SK-N-SH treated with all-trans-retinoic acid at 6 μM for 48 hours (cell line): ENCODE data around the gene KLF13.

ENCODE experiments used
- ATAC-seq: fragments of 200-7000 bp; cut with Tn5 transposase; 3 replicates; pipeline ENCODE4 v1.9.1; 2020; ENCODE audit warnings: mild to moderate bottlenecking, moderate library complexity
- BACH2 ChIP-seq: fragments of 250-450 bp; sonication (Bioruptor Pico); IDR thresholded peaks from 2 replicates; pipeline ENCODE4 v1.9.0; 2021; ENCODE audit warnings: mild to moderate bottlenecking, borderline replicate concordance
- CSDC2 ChIP-seq: fragments of 250-450 bp; sonication (Bioruptor Pico); IDR thresholded peaks from 2 replicates; pipeline ENCODE4 v1.5.0; 2020; ENCODE audit warnings: mild to moderate bottlenecking, moderate library complexity
- ESRRG ChIP-seq: fragments of 250-450 bp; sonication (Bioruptor Pico); IDR thresholded peaks from 2 replicates; pipeline ENCODE4 v1.6.1; 2021; ENCODE audit warnings: mild to moderate bottlenecking
- GLIS3 ChIP-seq: fragments of 250-450 bp; sonication (Bioruptor Pico); IDR thresholded peaks from 2 replicates; pipeline ENCODE4 v1.5.0; 2020; ENCODE audit warnings: mild to moderate bottlenecking, moderate library complexity
- ISL1 ChIP-seq: fragments of 250-450 bp; sonication (Bioruptor Pico); IDR thresholded peaks from 2 replicates; pipeline ENCODE4 v2.1.2; 2022; ENCODE audit warnings: mild to moderate bottlenecking, moderate library complexity
- OSR1 ChIP-seq: fragments of 250-450 bp; sonication (Bioruptor Pico); IDR thresholded peaks from 2 replicates; pipeline ENCODE4 v1.8.0; 2022; ENCODE audit warnings: moderate library complexity, mild to moderate bottlenecking, inconsistent platforms
- POU6F1 ChIP-seq: fragments of 250-450 bp; sonication (Bioruptor Pico); IDR thresholded peaks from 2 replicates; pipeline ENCODE4 v1.8.0; 2021; ENCODE audit warnings: low read depth, mild to moderate bottlenecking, moderate library complexity, borderline replicate concordance
- PPARA ChIP-seq: fragments of 250-450 bp; sonication (Bioruptor Pico); IDR thresholded peaks from 2 replicates; pipeline ENCODE4 v1.5.0; 2020; ENCODE audit warnings: mild to moderate bottlenecking, borderline replicate concordance
- RARB ChIP-seq: fragments of 250-450 bp; sonication (Bioruptor Pico); IDR thresholded peaks from 2 replicates; pipeline ENCODE4 v1.8.0; 2021; ENCODE audit warnings: mild to moderate bottlenecking, moderate library complexity
- SNAI2 ChIP-seq: fragments of 250-450 bp; sonication (Bioruptor Pico); IDR thresholded peaks from 2 replicates; pipeline ENCODE4 v1.5.0; 2020; ENCODE audit warnings: mild to moderate bottlenecking, moderate library complexity
- TCF4 ChIP-seq: fragments of 250-450 bp; sonication (Bioruptor Pico); IDR thresholded peaks from 2 replicates; pipeline ENCODE4 v1.8.0; 2021; ENCODE audit warnings: mild to moderate bottlenecking, moderate library complexity, borderline replicate concordance
- TOX ChIP-seq: fragments of 250-450 bp; sonication (Bioruptor Pico); IDR thresholded peaks from 2 replicates; pipeline ENCODE4 v1.8.0; 2021; ENCODE audit warnings: mild to moderate bottlenecking, moderate library complexity, borderline replicate concordance
- TSHZ2 ChIP-seq: fragments of 250-450 bp; sonication (Bioruptor Pico); IDR thresholded peaks from 2 replicates; pipeline ENCODE4 v1.5.0; 2020; ENCODE audit warnings: mild to moderate bottlenecking, moderate library complexity
- ZC3H10 ChIP-seq: fragments of 250-450 bp; sonication (Bioruptor Pico); IDR thresholded peaks from 2 replicates; pipeline ENCODE4 v1.5.1; 2021; ENCODE audit warnings: mild to moderate bottlenecking, moderate library complexity
- ZFP3 ChIP-seq: fragments of 250-450 bp; sonication (Bioruptor Pico); IDR thresholded peaks from 2 replicates; pipeline ENCODE4 v1.5.0; 2020; ENCODE audit warnings: mild to moderate bottlenecking, moderate library complexity
- ZFP30 ChIP-seq: fragments of 450-650 bp; formaldehyde crosslinking; IDR thresholded peaks from 2 replicates; pipeline ENCODE4 v1.5.0; 2022; ENCODE audit warnings: mild to moderate bottlenecking, moderate library complexity
- ZNF565 ChIP-seq: fragments of 450-650 bp; formaldehyde crosslinking; conservative IDR thresholded peaks from 2 replicates; pipeline ENCODE4 v1.5.0; 2020; ENCODE audit warnings: low read depth, mild to moderate bottlenecking, moderate library complexity
- ZNF70 ChIP-seq: fragments of 450-650 bp; formaldehyde crosslinking; IDR thresholded peaks from 2 replicates; pipeline ENCODE4 v1.5.0; 2020; ENCODE audit warnings: mild to moderate bottlenecking, moderate library complexity
- ZNF8 ChIP-seq: fragments of 450-650 bp; formaldehyde crosslinking; IDR thresholded peaks from 2 replicates; pipeline ENCODE4 v1.5.0; 2020; ENCODE audit warnings: mild to moderate bottlenecking, moderate library complexity
- TF ChIP-seq, protein P1 (sequence below): fragments of 250-450 bp; sonication (Bioruptor Pico); IDR thresholded peaks from 2 replicates; pipeline ENCODE4 v1.8.0; 2020; ENCODE audit warnings: mild to moderate bottlenecking, moderate library complexity, borderline replicate concordance
- TF ChIP-seq, protein P2 (sequence below): fragments of 250-450 bp; sonication (Bioruptor Pico); IDR thresholded peaks from 2 replicates; pipeline ENCODE4 v1.5.1; 2021; ENCODE audit warnings: mild to moderate bottlenecking, moderate library complexity

Gene KLF13

GRCh38 chr15:31320022-31320421 lies 6.6 kb upstream of the KLF13 start (continued):
- TF ChIP-seq, protein P1, sequence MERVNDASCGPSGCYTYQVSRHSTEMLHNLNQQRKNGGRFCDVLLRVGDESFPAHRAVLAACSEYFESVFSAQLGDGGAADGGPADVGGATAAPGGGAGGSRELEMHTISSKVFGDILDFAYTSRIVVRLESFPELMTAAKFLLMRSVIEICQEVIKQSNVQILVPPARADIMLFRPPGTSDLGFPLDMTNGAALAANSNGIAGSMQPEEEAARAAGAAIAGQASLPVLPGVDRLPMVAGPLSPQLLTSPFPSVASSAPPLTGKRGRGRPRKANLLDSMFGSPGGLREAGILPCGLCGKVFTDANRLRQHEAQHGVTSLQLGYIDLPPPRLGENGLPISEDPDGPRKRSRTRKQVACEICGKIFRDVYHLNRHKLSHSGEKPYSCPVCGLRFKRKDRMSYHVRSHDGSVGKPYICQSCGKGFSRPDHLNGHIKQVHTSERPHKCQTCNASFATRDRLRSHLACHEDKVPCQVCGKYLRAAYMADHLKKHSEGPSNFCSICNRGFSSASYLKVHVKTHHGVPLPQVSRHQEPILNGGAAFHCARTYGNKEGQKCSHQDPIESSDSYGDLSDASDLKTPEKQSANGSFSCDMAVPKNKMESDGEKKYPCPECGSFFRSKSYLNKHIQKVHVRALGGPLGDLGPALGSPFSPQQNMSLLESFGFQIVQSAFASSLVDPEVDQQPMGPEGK (CRISPR knock-in tag), result no peak
- TF ChIP-seq ZFP3 (CRISPR knock-in tag) (no peak), ISL1 (CRISPR knock-in tag) (no peak), ZFP30 (CRISPR knock-in tag) (no peak), GLIS3 (CRISPR knock-in tag) (no peak)
- TF ChIP-seq, all 23 proteins: peak for 0

GRCh38 chr15:31321418-31321817 lies 5.2 kb upstream of the KLF13 start:
- no peak for ATAC-seq
- no peak for TF ChIP-seq ESRRG (CRISPR knock-in tag)
- TF ChIP-seq ISL1 (CRISPR knock-in tag), result no peak
- TF ChIP-seq TCF4 (CRISPR knock-in tag), result no peak
- TF ChIP-seq SNAI2, result no peak
- no peak for TF ChIP-seq RARB (CRISPR knock-in tag)
- TF ChIP-seq CSDC2 (CRISPR knock-in tag), result no peak
- no peak for TF ChIP-seq PPARA (CRISPR knock-in tag)
- TF ChIP-seq ZNF565, result no peak

- no peak for ATAC-seq
- no peak for TF ChIP-seq PPARA (CRISPR knock-in tag)
- TF ChIP-seq, all 23 proteins: peak for 0
Measured at GRCh38 chr15:31322504-31322903, 4.1 kb upstream of the KLF13 start.

DNA sequence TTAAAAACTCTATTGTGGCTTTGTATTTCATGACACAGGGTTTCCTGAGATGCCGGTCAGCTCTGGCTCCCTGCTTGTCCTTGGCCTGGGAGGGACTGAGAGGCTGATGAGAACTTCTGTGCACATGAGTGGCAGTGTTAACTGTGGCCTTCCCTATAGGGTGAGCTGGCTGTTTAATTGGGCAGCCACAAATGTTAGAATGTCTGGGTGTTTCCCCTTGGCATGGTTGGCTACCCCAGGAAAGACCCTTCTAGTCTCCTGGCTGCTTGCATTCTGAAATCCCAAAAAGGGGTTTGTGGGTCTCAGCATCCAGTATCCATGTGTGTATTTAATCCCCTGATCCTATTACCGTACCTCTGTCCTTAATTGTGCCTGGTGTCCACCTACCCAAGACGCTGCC lies 3.0 kb upstream of the KLF13 start:
- TF ChIP-seq RARB (CRISPR knock-in tag) (no peak), OSR1 (no peak), TCF4 (CRISPR knock-in tag) (no peak), ZFP3 (CRISPR knock-in tag) (no peak), ZC3H10 (CRISPR knock-in tag) (no peak), ZNF8 (no peak), POU6F1 (CRISPR knock-in tag) (no peak), ZNF70 (CRISPR knock-in tag) (no peak), TOX (CRISPR knock-in tag) (no peak), ZFP30 (CRISPR knock-in tag) (no peak), GLIS3 (CRISPR knock-in tag) (no peak), PPARA (CRISPR knock-in tag) (no peak), BACH2 (CRISPR knock-in tag) (no peak), ISL1 (CRISPR knock-in tag) (no peak), SNAI2 (no peak), ESRRG (CRISPR knock-in tag) (no peak)
- TF ChIP-seq, protein P2, sequence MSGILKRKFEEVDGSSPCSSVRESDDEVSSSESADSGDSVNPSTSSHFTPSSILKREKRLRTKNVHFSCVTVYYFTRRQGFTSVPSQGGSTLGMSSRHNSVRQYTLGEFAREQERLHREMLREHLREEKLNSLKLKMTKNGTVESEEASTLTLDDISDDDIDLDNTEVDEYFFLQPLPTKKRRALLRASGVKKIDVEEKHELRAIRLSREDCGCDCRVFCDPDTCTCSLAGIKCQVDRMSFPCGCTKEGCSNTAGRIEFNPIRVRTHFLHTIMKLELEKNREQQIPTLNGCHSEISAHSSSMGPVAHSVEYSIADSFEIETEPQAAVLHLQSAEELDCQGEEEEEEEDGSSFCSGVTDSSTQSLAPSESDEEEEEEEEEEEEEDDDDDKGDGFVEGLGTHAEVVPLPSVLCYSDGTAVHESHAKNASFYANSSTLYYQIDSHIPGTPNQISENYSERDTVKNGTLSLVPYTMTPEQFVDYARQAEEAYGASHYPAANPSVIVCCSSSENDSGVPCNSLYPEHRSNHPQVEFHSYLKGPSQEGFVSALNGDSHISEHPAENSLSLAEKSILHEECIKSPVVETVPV (CRISPR knock-in tag), result no peak
- TF ChIP-seq, protein P1 (CRISPR knock-in tag), result no peak
- ATAC-seq, result no peak

DNA sequence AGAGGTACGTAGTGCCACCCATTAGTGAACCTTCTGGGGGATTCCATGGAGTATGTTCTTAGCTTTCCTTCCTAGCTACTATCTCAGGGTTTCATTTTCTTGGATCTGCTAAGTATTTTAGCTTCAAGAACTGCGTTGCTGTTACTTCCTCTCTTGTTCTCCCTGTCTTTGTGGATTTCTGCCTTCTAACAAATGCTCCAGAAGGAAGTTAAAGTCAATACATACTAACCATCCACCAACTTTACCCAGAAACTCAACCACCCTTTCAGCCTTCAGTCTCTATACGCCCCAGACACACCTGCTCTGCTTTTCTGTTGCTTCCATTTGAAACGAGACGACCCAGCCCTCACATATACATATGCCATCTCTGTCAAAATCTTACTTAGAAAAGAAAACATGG lies 2.4 kb upstream of the KLF13 start:
- ATAC-seq, result no peak
- TF ChIP-seq TOX (CRISPR knock-in tag) (no peak), ZC3H10 (CRISPR knock-in tag) (no peak), BACH2 (CRISPR knock-in tag) (no peak), TSHZ2 (CRISPR knock-in tag) (no peak), ZNF70 (CRISPR knock-in tag) (no peak), POU6F1 (CRISPR knock-in tag) (no peak), ESRRG (CRISPR knock-in tag) (no peak), ZNF565 (no peak), SNAI2 (no peak), CSDC2 (CRISPR knock-in tag) (no peak), RARB (CRISPR knock-in tag) (no peak)
